Liver (tissue), 9 donors: Measurements from ENCODE around the gene DTNB. TPM values are rescaled to one million over a fixed set of nuclear protein-coding genes. Genes with fewer than 3 reads are reported as not detected.

Source experiments
- DNase-seq: peaks from one replicate; pipeline ENCODE4 v3.0.0-alpha.2; 2017; ENCODE audit warnings: low spot score
- H3K27ac ChIP-seq, 2 donors: one replicate each; pipeline ENCODE4 v1.7.0; 2013; ENCODE audit warnings: inconsistent platforms in 2 of 2, low read length in 2 of 2, control low read depth in 1 of 2, low read depth in 1 of 2, mild to moderate bottlenecking in 1 of 2
- H3K27me3 ChIP-seq, 4 donors: one replicate each; pipeline versions ENCODE4 v1.6.1 to v1.7.0; 2013; ENCODE audit warnings: low read length in 3 of 4, inconsistent platforms in 1 of 4, mild to moderate bottlenecking in 1 of 4, moderate library complexity in 1 of 4; ENCODE audit not compliant: control insufficient read depth in 4 of 4, insufficient read depth in 4 of 4
- H3K36me3 ChIP-seq, 4 donors: one replicate each; pipeline versions ENCODE4 v1.6.1 to v1.7.0; 2013; ENCODE audit warnings: low read length in 3 of 4, mild to moderate bottlenecking in 3 of 4, low read depth in 1 of 4, moderate library complexity in 1 of 4; ENCODE audit not compliant: control insufficient read depth in 4 of 4, insufficient read depth in 3 of 4
- H3K4me1 ChIP-seq, 4 donors: one replicate each; pipeline versions ENCODE4 v1.6.1 to v1.7.0; 2013; ENCODE audit warnings: low read length in 3 of 4, mild to moderate bottlenecking in 3 of 4, moderate library complexity in 1 of 4; ENCODE audit not compliant: control insufficient read depth in 4 of 4, insufficient read depth in 4 of 4
- H3K4me3 ChIP-seq, 3 donors: one replicate each; pipeline versions ENCODE4 v1.6.1 to v1.7.0; 2013; ENCODE audit warnings: low read length in 3 of 3, control low read depth in 1 of 3, low read depth in 1 of 3, mild to moderate bottlenecking in 1 of 3
- H3K9ac ChIP-seq, 2 donors: one replicate each; pipeline ENCODE4 v1.7.0; 2013; ENCODE audit warnings: low read length in 2 of 2, mild to moderate bottlenecking in 2 of 2, moderate library complexity in 2 of 2, control low read depth in 1 of 2, low read depth in 1 of 2
- H3K9me3 ChIP-seq, 4 donors: one replicate each; pipeline versions ENCODE4 v1.6.1 to v1.7.0; 2013; ENCODE audit warnings: low read length in 3 of 4; ENCODE audit not compliant: control insufficient read depth in 4 of 4
- EGR1 ChIP-seq, 2 donors: IDR thresholded peaks; 2 replicates each; pipeline ENCODE4 v1.6.1; 2016 to 2018; ENCODE audit warnings: antibody characterized with exemption in 2 of 2, low read depth in 2 of 2
- FOXA2 ChIP-seq: IDR thresholded peaks from 2 replicates; pipeline ENCODE4 v1.6.1; 2016; ENCODE audit warnings: antibody characterized with exemption
- GABPA ChIP-seq, 2 donors: IDR thresholded peaks in 1 of 2; conservative IDR thresholded peaks in 1 of 2; 2 replicates each; pipeline ENCODE4 v1.6.1; 2016; ENCODE audit warnings: antibody characterized with exemption in 2 of 2, mild to moderate bottlenecking in 1 of 2, moderate library complexity in 1 of 2
- HNF4A ChIP-seq, 2 donors: conservative IDR thresholded peaks; 2 replicates each; pipeline ENCODE4 v1.6.1; 2016; ENCODE audit warnings: antibody characterized with exemption in 2 of 2, mild to moderate bottlenecking in 2 of 2
- HNF4G ChIP-seq: IDR thresholded peaks from 2 replicates; pipeline ENCODE4 v1.6.1; 2016; ENCODE audit warnings: antibody characterized with exemption
- JUND ChIP-seq, 2 donors: IDR thresholded peaks; 2 replicates each; pipeline ENCODE4 v1.6.1; 2016; ENCODE audit warnings: antibody characterized with exemption in 2 of 2
- NR2F2 ChIP-seq: IDR thresholded peaks from 2 replicates; pipeline ENCODE4 v1.6.1; 2016; ENCODE audit warnings: antibody characterized with exemption
- RAD21 ChIP-seq, 2 donors: IDR thresholded peaks; 2 replicates each; pipeline ENCODE4 v1.6.1; 2016; ENCODE audit warnings: antibody characterized with exemption in 2 of 2, mild to moderate bottlenecking in 2 of 2
- RXRA ChIP-seq, 2 donors: IDR thresholded peaks; 2 replicates each; pipeline ENCODE4 v1.6.1; 2017 to 2018; ENCODE audit warnings: antibody characterized with exemption in 2 of 2, mild to moderate bottlenecking in 1 of 2
- SP1 ChIP-seq: IDR thresholded peaks from 2 replicates; pipeline ENCODE4 v1.6.1; 2018; ENCODE audit warnings: antibody characterized with exemption, mild to moderate bottlenecking
- YY1 ChIP-seq: IDR thresholded peaks from 2 replicates; pipeline ENCODE4 v1.6.1; 2016; ENCODE audit warnings: antibody characterized with exemption, mild to moderate bottlenecking
- WGBS: extraction: QIAGEN DNeasy Blood & Tissue Kit; methylation state at CpG from one replicate; pipeline ENCODE4 v1.1.7; 2013; 5-methylcytosine and 5-hydroxymethylcytosine counted together
- polyA plus RNA-seq, 2 donors: library from polyadenylated mRNA; stranded (reverse) in 1 of 2; unstranded in 1 of 2; fragments of 200-250 nt in 1 of 2; fragments of >200 nt in 1 of 2; fragmentation: Nextera tagmentation in 1 of 2; extraction: Ambion mirVana in 1 of 2; gene quantifications; one replicate each; pipeline versions ENCODE4 v1.2.1 to v1.2.3, GENCODE V29; 2013 to 2015
- total RNA-seq, 2 donors: library from RNA; depleted of rRNA; stranded (reverse); fragments of >200 nt; gene quantifications; one replicate each; pipeline ENCODE4 v1.2.3, GENCODE V29; 2014
- TF ChIP-seq, protein P1 (sequence below): IDR thresholded peaks from 2 replicates; pipeline ENCODE4 v1.6.1; 2016; ENCODE audit warnings: antibody characterized with exemption
- TF ChIP-seq, protein P2 (sequence below): fragments of 150-350 bp; IDR thresholded peaks from 2 replicates; pipeline ENCODE4 v1.5.1; 2017; ENCODE audit warnings: improper control_type of control experiment, low read depth, low read length; ENCODE audit not compliant: missing input control
- TF ChIP-seq, protein P3 (sequence below): IDR thresholded peaks from 2 replicates; pipeline ENCODE4 v1.6.1; 2016; ENCODE audit warnings: antibody characterized with exemption
- TF ChIP-seq, protein P4 (sequence below): IDR thresholded peaks from 2 replicates; pipeline ENCODE4 v1.6.1; 2016; ENCODE audit warnings: antibody characterized with exemption, mild to moderate bottlenecking
- donor health status: healthy.
- donor health status: healthy.
- donor health status: healthy.
- donor health status: healthy.
- donor health status: healthy.

The DTNB gene
- total and polyA plus RNA-seq, 4 donors: 3.3 to 10.5 (median 6.4) TPM

DNA sequence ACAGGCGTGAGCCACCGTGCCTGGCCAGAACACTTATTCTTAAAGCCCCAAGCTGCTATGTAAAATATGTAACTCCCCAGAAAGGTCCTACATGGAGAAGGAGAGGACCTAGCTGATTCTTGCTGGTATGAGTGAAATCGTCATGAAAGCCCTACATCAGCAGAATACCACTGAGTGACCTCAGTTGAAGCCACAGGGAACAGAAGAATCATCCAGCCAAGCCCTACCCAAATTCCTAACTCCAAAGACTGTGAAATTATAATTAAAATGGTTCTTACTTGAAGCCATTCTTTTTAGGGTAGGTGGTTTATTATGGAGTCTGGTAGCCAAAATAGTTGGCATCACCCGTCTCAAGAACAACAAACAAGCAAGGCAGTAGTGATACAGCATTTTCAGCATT lies 4.5 kb upstream of the DTNB start:
- Histone ChIP-seq H3K4me3 (no peak overlapping the region), H3K9ac (no peak overlapping the region), H3K9me3 (no peaks in the 10 kb centered on the region), H3K27me3 (no peaks in the 10 kb centered on the region), H3K27ac (no peak overlapping the region), H3K36me3 (no peaks in the 10 kb centered on the region), H3K4me1 (peaks cover 0 to 7% (median 1%) of the 10 kb centered on the region in 4 donors)
- TF ChIP-seq HNF4G: no peak
- no peak for TF ChIP-seq SP1
- TF ChIP-seq, protein P1, sequence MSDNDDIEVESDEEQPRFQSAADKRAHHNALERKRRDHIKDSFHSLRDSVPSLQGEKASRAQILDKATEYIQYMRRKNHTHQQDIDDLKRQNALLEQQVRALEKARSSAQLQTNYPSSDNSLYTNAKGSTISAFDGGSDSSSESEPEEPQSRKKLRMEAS: no peak
- no peak for TF ChIP-seq FOXA2
- TF ChIP-seq YY1: no peak
- DNase-seq: no peak
- 91% methylated on average over 4 of the region's 4 CpGs for WGBS

DNA sequence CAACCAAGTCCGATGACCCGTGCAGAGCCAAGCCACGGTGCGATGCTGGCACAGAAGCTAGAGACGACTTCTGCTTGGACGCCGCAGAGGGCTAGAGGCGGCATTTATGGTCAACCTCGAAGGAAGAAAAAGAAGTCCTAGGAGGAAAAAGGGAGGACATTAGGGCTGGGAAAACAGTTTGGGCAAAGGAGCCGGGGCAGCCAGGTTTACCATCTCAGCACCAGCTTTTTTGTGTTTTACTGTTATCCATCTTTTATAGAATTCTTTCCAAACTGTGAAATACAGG lies 643 bp upstream of the DTNB start:
- Histone ChIP-seq H3K9ac (peak overlapping the region in 1 of 2 donors; percentile 56), H3K36me3 (no peaks in the 10 kb centered on the region), H3K9me3 (no peaks in the 10 kb centered on the region), H3K4me1 (peaks cover 3 to 20% (median 8%) of the 10 kb centered on the region in 4 donors), H3K27me3 (no peaks in the 10 kb centered on the region), H3K27ac (peak overlapping the region; percentile 69 to 74), H3K4me3 (peak overlapping the region; percentile 61 to 81 (median 63))
- 18% methylated on average over 10 of the region's 10 CpGs for WGBS
- TF ChIP-seq RXRA (IDR thresholded peaks at IDR 0.05) (no peak), JUND (IDR thresholded peaks at IDR 0.05) (no peak), GABPA (IDR thresholded peaks at IDR 0.05 in 1 of 2, conservative IDR thresholded peaks at IDR 0.05 in 1 of 2) (no peak), HNF4A (conservative IDR thresholded peaks at IDR 0.05) (no peak), SP1 (no peak), RAD21 (IDR thresholded peaks at IDR 0.05) (no peak), EGR1 (IDR thresholded peaks at IDR 0.05; ENCODE audit: low read depth in 2 of 2) (no peak), NR2F2 (no peak)
- TF ChIP-seq, protein P2, sequence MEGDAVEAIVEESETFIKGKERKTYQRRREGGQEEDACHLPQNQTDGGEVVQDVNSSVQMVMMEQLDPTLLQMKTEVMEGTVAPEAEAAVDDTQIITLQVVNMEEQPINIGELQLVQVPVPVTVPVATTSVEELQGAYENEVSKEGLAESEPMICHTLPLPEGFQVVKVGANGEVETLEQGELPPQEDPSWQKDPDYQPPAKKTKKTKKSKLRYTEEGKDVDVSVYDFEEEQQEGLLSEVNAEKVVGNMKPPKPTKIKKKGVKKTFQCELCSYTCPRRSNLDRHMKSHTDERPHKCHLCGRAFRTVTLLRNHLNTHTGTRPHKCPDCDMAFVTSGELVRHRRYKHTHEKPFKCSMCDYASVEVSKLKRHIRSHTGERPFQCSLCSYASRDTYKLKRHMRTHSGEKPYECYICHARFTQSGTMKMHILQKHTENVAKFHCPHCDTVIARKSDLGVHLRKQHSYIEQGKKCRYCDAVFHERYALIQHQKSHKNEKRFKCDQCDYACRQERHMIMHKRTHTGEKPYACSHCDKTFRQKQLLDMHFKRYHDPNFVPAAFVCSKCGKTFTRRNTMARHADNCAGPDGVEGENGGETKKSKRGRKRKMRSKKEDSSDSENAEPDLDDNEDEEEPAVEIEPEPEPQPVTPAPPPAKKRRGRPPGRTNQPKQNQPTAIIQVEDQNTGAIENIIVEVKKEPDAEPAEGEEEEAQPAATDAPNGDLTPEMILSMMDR: no peak
- TF ChIP-seq, protein P3, sequence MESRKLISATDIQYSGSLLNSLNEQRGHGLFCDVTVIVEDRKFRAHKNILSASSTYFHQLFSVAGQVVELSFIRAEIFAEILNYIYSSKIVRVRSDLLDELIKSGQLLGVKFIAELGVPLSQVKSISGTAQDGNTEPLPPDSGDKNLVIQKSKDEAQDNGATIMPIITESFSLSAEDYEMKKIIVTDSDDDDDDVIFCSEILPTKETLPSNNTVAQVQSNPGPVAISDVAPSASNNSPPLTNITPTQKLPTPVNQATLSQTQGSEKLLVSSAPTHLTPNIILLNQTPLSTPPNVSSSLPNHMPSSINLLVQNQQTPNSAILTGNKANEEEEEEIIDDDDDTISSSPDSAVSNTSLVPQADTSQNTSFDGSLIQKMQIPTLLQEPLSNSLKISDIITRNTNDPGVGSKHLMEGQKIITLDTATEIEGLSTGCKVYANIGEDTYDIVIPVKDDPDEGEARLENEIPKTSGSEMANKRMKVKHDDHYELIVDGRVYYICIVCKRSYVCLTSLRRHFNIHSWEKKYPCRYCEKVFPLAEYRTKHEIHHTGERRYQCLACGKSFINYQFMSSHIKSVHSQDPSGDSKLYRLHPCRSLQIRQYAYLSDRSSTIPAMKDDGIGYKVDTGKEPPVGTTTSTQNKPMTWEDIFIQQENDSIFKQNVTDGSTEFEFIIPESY: no peak
- DNase-seq: no peak

DNA sequence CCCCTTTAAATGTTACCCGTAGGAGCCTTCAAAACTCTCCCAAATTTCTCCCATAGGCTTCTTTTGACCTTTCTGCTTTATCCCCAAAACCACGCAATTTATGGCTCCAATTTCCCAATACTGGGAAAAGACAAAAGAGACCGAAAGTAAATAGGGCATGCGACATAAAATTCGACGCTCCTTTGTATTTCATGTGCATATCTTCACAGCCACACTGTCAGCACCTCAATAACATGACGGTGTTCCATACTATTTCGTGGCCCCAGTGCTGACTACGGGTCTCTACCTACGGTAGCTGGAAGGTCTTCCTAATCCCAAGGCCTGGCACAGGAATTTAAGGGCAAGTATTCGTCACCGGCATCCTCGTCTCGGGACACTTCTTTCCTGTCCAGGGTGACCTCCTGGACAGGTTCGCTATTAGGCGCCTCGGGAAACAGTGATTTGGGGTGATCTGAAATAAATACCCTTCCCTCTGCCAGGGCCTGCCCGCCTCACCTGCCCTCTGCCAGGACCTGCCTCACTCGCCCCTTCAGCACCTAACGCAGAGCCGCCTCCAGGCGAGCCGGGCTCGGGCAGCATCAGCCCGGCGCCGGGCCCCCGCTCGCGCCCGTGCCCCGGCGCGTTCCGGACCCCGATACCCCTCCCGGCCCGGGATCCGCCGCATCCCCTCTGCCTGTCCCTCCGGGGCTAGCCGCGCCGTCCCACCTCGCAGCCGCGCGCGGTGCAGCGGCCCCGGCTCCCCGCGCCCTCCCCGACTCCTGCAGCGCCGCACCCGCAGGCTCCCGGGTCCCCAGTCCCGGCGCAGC lies 680 bp downstream of the DTNB start:
- DNase-seq: peak; percentile 50
- peak overlapping the region; percentile 79 to 89 (median 81) for H3K4me3 ChIP-seq
- H3K36me3 ChIP-seq: no peaks in the 10 kb centered on the region
- 2% methylated on average over 60 of the region's 60 CpGs for WGBS
- no peaks in the 10 kb centered on the region for H3K27me3 ChIP-seq
- H3K9ac ChIP-seq: peak overlapping the region; percentile 75 to 86
- H3K27ac ChIP-seq: peak overlapping the region; percentile 86 to 92
- peaks cover 3 to 20% (median 8%) of the 10 kb centered on the region in 4 donors for H3K4me1 ChIP-seq
- no peaks in the 10 kb centered on the region for H3K9me3 ChIP-seq
- TF ChIP-seq, protein P1: no peak
- TF ChIP-seq, protein P4, sequence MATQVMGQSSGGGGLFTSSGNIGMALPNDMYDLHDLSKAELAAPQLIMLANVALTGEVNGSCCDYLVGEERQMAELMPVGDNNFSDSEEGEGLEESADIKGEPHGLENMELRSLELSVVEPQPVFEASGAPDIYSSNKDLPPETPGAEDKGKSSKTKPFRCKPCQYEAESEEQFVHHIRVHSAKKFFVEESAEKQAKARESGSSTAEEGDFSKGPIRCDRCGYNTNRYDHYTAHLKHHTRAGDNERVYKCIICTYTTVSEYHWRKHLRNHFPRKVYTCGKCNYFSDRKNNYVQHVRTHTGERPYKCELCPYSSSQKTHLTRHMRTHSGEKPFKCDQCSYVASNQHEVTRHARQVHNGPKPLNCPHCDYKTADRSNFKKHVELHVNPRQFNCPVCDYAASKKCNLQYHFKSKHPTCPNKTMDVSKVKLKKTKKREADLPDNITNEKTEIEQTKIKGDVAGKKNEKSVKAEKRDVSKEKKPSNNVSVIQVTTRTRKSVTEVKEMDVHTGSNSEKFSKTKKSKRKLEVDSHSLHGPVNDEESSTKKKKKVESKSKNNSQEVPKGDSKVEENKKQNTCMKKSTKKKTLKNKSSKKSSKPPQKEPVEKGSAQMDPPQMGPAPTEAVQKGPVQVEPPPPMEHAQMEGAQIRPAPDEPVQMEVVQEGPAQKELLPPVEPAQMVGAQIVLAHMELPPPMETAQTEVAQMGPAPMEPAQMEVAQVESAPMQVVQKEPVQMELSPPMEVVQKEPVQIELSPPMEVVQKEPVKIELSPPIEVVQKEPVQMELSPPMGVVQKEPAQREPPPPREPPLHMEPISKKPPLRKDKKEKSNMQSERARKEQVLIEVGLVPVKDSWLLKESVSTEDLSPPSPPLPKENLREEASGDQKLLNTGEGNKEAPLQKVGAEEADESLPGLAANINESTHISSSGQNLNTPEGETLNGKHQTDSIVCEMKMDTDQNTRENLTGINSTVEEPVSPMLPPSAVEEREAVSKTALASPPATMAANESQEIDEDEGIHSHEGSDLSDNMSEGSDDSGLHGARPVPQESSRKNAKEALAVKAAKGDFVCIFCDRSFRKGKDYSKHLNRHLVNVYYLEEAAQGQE: peak; percentile 5
- TF ChIP-seq SP1 (peak; percentile 16), YY1 (peak; percentile 21)
